Thyroid gland (tissue), 4 donors: ENCODE results near the gene TBX2.

Experiments used
- POLR2A ChIP-seq, 2 donors: fragments of 450-650 bp; IDR thresholded peaks; one replicate each; pipeline ENCODE4 v1.6.1; 2017; ENCODE audit warnings: antibody characterized with exemption in 2 of 2, mild to moderate bottlenecking in 2 of 2, moderate library complexity in 1 of 2
- TF ChIP-seq, protein P1 (sequence below), 6 experiments: fragments of 200-600 bp in 3 of 6; fragments of 450-650 bp in 3 of 6; sonication (generic) in 3 of 6; IDR thresholded peaks; one replicate each; pipeline ENCODE4 v1.5.1; 2016 to 2019; ENCODE audit warnings: antibody characterized with exemption in 6 of 6, mild to moderate bottlenecking in 2 of 6, inconsistent platforms in 1 of 6, moderate library complexity in 1 of 6

- TF ChIP-seq, protein P1, sequence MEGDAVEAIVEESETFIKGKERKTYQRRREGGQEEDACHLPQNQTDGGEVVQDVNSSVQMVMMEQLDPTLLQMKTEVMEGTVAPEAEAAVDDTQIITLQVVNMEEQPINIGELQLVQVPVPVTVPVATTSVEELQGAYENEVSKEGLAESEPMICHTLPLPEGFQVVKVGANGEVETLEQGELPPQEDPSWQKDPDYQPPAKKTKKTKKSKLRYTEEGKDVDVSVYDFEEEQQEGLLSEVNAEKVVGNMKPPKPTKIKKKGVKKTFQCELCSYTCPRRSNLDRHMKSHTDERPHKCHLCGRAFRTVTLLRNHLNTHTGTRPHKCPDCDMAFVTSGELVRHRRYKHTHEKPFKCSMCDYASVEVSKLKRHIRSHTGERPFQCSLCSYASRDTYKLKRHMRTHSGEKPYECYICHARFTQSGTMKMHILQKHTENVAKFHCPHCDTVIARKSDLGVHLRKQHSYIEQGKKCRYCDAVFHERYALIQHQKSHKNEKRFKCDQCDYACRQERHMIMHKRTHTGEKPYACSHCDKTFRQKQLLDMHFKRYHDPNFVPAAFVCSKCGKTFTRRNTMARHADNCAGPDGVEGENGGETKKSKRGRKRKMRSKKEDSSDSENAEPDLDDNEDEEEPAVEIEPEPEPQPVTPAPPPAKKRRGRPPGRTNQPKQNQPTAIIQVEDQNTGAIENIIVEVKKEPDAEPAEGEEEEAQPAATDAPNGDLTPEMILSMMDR (IDR thresholded peaks at IDR 0.05): no peak
- TF ChIP-seq POLR2A (IDR thresholded peaks at IDR 0.05): no peak
Observed at GRCh38 chr17:61418449-61418848, 18.8 kb downstream of the TBX2 start.
